Endodermal cell (in vitro differentiated cells): ENCODE data around the gene ADAMTS17. TPM values are rescaled to one million over a fixed set of nuclear protein-coding genes. Genes with fewer than 3 reads are reported as not detected.

Source experiments
- DNase-seq: peaks from one replicate; pipeline ENCODE4 v3.0.0-alpha.2; 2017
- H3K27ac ChIP-seq: 2 replicates; pipeline ENCODE4 v1.5.1; 2013; ENCODE audit warnings: mild to moderate bottlenecking, low read depth, low read length, moderate library complexity
- H3K27me3 ChIP-seq: 2 replicates; pipeline ENCODE4 v1.6.1; 2013; ENCODE audit warnings: mild to moderate bottlenecking, low read length, moderate library complexity; ENCODE audit not compliant: insufficient read depth, control insufficient read depth, poor library complexity, severe bottlenecking
- H3K36me3 ChIP-seq: 2 replicates; pipeline ENCODE4 v1.7.0; 2013; ENCODE audit warnings: mild to moderate bottlenecking, low read length, moderate library complexity; ENCODE audit not compliant: control insufficient read depth, insufficient read depth
- H3K4me1 ChIP-seq: one replicate; pipeline ENCODE4 v1.7.0; 2013; ENCODE audit warnings: low read length; ENCODE audit not compliant: control insufficient read depth, insufficient read depth
- H3K4me3 ChIP-seq: 2 replicates; pipeline ENCODE4 v1.5.1; 2013; ENCODE audit warnings: mild to moderate bottlenecking, low read length, moderate library complexity
- H3K9ac ChIP-seq: 2 replicates; pipeline ENCODE4 v1.6.1; 2013; ENCODE audit warnings: mild to moderate bottlenecking, low read length, moderate library complexity; ENCODE audit not compliant: poor library complexity, severe bottlenecking; ENCODE audit errors: extremely low read depth
- H3K9me3 ChIP-seq: 2 replicates; pipeline ENCODE4 v1.6.1; 2013; ENCODE audit warnings: mild to moderate bottlenecking, low read length, moderate library complexity; ENCODE audit not compliant: control insufficient read depth
- H3K27ac Mint-ChIP-seq: 2 replicates; pipeline ENCODE4 v1.8.0; 2020; ENCODE audit warnings: mixed read lengths
- H3K27me3 Mint-ChIP-seq: 2 replicates; pipeline ENCODE4 v1.8.0; 2021; ENCODE audit warnings: mild to moderate bottlenecking, mixed read lengths; ENCODE audit not compliant: insufficient read depth
- H3K36me3 Mint-ChIP-seq: 2 replicates; pipeline ENCODE4 v1.8.0; 2020; ENCODE audit warnings: low read depth, mixed read lengths
- H3K4me1 Mint-ChIP-seq: 2 replicates; pipeline ENCODE4 v1.8.0; 2020; ENCODE audit warnings: mixed read lengths
- H3K4me3 Mint-ChIP-seq: 2 replicates; pipeline ENCODE4 v1.8.0; 2020; ENCODE audit warnings: mild to moderate bottlenecking, moderate library complexity, mixed read lengths
- H3K9me3 Mint-ChIP-seq: 2 replicates; pipeline ENCODE4 v1.8.0; 2020; ENCODE audit warnings: mild to moderate bottlenecking, mixed read lengths
- CTCF ChIP-seq: fragments of 200-600 bp; sonication (generic); conservative IDR thresholded peaks from 2 replicates; pipeline ENCODE4 v1.5.0; 2021; ENCODE audit warnings: antibody characterized with exemption, mild to moderate bottlenecking
- WGBS, 2 experiments: methylation state at CpG; one replicate each; pipeline versions ENCODE4 v1.1.5 to v1.1.7; 2013; ENCODE audit warnings: missing lambda C conversion rate in 2 of 2, mixed read lengths in 1 of 2; ENCODE audit not compliant: insufficient coverage in 1 of 2, insufficient read length in 1 of 2; 5-methylcytosine and 5-hydroxymethylcytosine counted together
- total RNA-seq, 2 donors: library from RNA; stranded (reverse); fragmentation: NEBNext Ultra II Directional in 1 of 2; extraction: Animal tissue kit (Norgen Biotek cat#: 25700) in 1 of 2; gene quantifications; 2 replicates in 1 of 2; 3 replicates in 1 of 2; pipeline ENCODE4 v1.2.1, GENCODE V29; 2021

Gene ADAMTS17
- total RNA-seq, 2 donors from 2014 or later = 0.82 to 2.3 TPM

GRCh38 chr15:100056411-100057072 is 285.2 kb downstream of the ADAMTS17 start:
- Mint-ChIP-seq H3K4me1 (no peaks in the 10 kb centered on the region), H3K27me3 (peaks cover 11% of the 10 kb centered on the region), H3K36me3 (no peaks in the 10 kb centered on the region), H3K27ac (peak overlapping the region; percentile 14), H3K4me3 (no peak overlapping the region), H3K9me3 (no peaks in the 10 kb centered on the region)
- WGBS, 2 experiments = 83 to 89% methylated on average over 10 to 13 of the region's 14 CpGs
- Histone ChIP-seq H3K27ac (no peak overlapping the region), H3K4me1 (no peaks in the 10 kb centered on the region), H3K9ac (no peak overlapping the region), H3K27me3 (no peaks in the 10 kb centered on the region), H3K4me3 (no peak overlapping the region), H3K9me3 (no peaks in the 10 kb centered on the region), H3K36me3 (no peaks in the 10 kb centered on the region)
- TF ChIP-seq CTCF = no peak
- no peak for DNase-seq

GRCh38 chr15:100055821-100056220 is 286.0 kb downstream of the ADAMTS17 start:
- no peaks in the 10 kb centered on the region for H3K9me3 Mint-ChIP-seq
- H3K4me1 Mint-ChIP-seq = no peaks in the 10 kb centered on the region
- Histone ChIP-seq H3K36me3 (no peaks in the 10 kb centered on the region), H3K4me3 (no peak overlapping the region), H3K9me3 (no peaks in the 10 kb centered on the region), H3K27ac (no peak overlapping the region), H3K9ac (no peak overlapping the region), H3K4me1 (no peaks in the 10 kb centered on the region), H3K27me3 (no peaks in the 10 kb centered on the region)
- no peak for DNase-seq
- TF ChIP-seq CTCF = no peak
- H3K4me3 Mint-ChIP-seq = no peak overlapping the region
- WGBS, 2 experiments = 92 to 100% methylated on average over 1 to 2 of the region's 2 CpGs
- no peaks in the 10 kb centered on the region for H3K36me3 Mint-ChIP-seq
- no peak overlapping the region for H3K27ac Mint-ChIP-seq
- peaks cover 9% of the 10 kb centered on the region for H3K27me3 Mint-ChIP-seq

- H3K27me3 Mint-ChIP-seq = peaks cover 9% of the 10 kb centered on the region
- no peak for TF ChIP-seq CTCF
- H3K36me3 ChIP-seq = no peaks in the 10 kb centered on the region
Measured at GRCh38 chr15:100054539-100054938, 287.2 kb downstream of the ADAMTS17 start.

More at GRCh38 chr15:100054539-100054938, 287.2 kb downstream of the ADAMTS17 start:
- Histone ChIP-seq H3K9ac (no peak overlapping the region), H3K27ac (no peak overlapping the region), H3K9me3 (no peaks in the 10 kb centered on the region), H3K4me1 (no peaks in the 10 kb centered on the region), H3K4me3 (no peak overlapping the region), H3K27me3 (no peaks in the 10 kb centered on the region)
- no peaks in the 10 kb centered on the region for H3K4me1 Mint-ChIP-seq
- DNase-seq = no peak
- H3K4me3 Mint-ChIP-seq = no peak overlapping the region
- no peak overlapping the region for H3K27ac Mint-ChIP-seq
- H3K9me3 Mint-ChIP-seq = no peaks in the 10 kb centered on the region
- WGBS, 2 experiments = 80 to 92% methylated on average over 4 to 7 of the region's 7 CpGs
- no peaks in the 10 kb centered on the region for H3K36me3 Mint-ChIP-seq
